Measurements from ENCODE around the gene DNAH1. TPM values are rescaled to one million over a fixed set of nuclear protein-coding genes. Genes with fewer than 3 reads are reported as not detected.

DNAH1 gene
- polyA plus RNA-seq (0.33 to 1.1 TPM (median 0.70 TPM) in 3 replicates), polyA minus RNA-seq (1.5 to 6.2 TPM (median 3.7 TPM) in 3 replicates)
- 0.59 TPM for polyA plus RNA-seq (2011; ENCODE audit: low read depth)
- 0.44 and 0.47 TPM in 2 replicates for polyA plus RNA-seq (2011; cell fraction: cytosol; rRNA removed)
- 5.2 and 8.3 TPM in 2 replicates for polyA plus RNA-seq (2011; cell fraction: nucleus; rRNA removed)
- 0.38 and 1.1 TPM in 2 replicates for polyA plus RNA-seq (2012; ENCODE audit: low replicate concordance)
- 0.58 TPM for polyA minus RNA-seq (2011; cell fraction: cytosol; rRNA and poly(A)+ RNA removed)
- 2.4 and 4.2 TPM in 2 replicates for polyA minus RNA-seq (2011; cell fraction: nucleus; rRNA and poly(A)+ RNA removed)

DNA sequence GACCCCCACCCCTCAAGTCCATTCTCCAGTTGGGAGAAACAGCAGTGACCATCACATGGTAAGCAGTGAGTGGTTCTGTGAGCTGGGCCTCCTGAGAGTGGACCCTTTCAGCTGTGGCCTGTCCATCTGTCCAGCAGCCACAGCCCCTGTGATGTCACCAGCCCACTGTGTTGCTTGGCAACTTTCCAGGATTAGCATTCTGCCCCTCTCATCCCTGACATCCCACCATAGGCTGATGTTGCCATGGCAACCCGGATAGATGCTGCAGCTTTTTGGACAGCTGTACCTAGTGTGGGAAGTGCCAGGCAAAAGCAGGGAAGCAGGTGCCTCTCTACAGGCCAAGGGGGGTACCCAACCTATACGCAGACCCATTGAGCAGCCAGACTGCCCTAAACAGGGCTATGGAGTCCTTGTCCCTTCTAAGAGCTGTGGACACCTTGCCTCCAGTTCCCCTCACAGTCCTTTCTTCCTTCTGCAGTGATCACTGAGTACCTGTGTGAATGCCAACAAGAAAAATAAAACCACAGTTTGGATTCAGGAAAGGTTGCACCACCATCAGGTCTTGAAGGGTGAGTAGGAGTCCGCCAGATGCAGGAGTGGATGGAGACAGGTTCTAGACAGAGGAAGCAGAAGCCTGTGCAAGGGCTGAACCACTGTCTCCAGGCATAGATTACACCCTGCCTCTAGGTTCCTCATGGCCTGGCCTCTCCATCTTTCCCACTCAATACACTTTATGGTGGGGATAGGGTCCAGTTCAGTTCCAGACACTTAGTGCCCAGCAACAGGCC lies at the start of gene DNAH1:
Gene DNAH1 (plus strand): TSS at position 343 of the 788 bp plus-strand sequence. CDS start 6,124 bp downstream, outside the sequence.
- H3K9me1 ChIP-seq (ENCODE audit: control insufficient read depth, extremely low read depth, insufficient read depth, low read length): peaks cover 2% of the 10 kb centered on the region

DNA sequence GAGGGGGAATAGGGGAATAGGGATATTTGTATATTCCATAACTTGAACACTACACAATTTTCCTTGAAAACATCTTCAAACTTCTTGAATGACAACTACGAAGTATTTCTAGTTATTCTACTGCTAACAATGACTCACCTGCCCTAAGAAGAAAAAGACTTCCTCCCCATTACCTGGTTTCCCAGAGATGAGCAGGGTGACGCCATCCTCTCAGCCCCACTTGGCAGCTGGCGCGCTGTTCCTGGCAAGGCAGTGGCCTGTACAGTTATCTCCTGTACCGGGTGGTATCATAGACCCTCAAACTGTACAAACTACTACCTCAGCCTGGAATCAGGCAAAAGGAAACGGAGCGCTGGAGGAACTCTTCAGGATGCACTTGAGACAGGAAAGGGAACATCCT lies 48.1 kb upstream of the DNAH1 start:
- DNase-seq (ENCODE audit: low read depth, low spot score) (no peak), FAIRE-seq (no peak)
- TF ChIP-seq, protein P1, sequence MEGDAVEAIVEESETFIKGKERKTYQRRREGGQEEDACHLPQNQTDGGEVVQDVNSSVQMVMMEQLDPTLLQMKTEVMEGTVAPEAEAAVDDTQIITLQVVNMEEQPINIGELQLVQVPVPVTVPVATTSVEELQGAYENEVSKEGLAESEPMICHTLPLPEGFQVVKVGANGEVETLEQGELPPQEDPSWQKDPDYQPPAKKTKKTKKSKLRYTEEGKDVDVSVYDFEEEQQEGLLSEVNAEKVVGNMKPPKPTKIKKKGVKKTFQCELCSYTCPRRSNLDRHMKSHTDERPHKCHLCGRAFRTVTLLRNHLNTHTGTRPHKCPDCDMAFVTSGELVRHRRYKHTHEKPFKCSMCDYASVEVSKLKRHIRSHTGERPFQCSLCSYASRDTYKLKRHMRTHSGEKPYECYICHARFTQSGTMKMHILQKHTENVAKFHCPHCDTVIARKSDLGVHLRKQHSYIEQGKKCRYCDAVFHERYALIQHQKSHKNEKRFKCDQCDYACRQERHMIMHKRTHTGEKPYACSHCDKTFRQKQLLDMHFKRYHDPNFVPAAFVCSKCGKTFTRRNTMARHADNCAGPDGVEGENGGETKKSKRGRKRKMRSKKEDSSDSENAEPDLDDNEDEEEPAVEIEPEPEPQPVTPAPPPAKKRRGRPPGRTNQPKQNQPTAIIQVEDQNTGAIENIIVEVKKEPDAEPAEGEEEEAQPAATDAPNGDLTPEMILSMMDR (optimal IDR thresholded peaks at IDR 0.05 in 1 of 3, IDR thresholded peaks at IDR 0.05 in 1 of 3, conservative IDR thresholded peaks at IDR 0.05 in 1 of 3; ENCODE audit: extremely low read depth in 1 of 3, insufficient read depth in 2 of 3, low read length in 3 of 3): no peak
- TF ChIP-seq EZH2 (IDR thresholded peaks at IDR 0.05; ENCODE audit: low read length): no peak
- no peak overlapping the region for H3K27ac ChIP-seq (ENCODE audit: control insufficient read depth, insufficient read depth, low read length)
- H4K20me1 ChIP-seq (ENCODE audit: control insufficient read depth, extremely low read depth, insufficient read depth, low read length): peaks cover 12% of the 10 kb centered on the region
- no peaks in the 10 kb centered on the region for H3K9me1 ChIP-seq (ENCODE audit: control insufficient read depth, extremely low read depth, insufficient read depth, low read length)
- no peak overlapping the region for H3K4me2 ChIP-seq (ENCODE audit: control insufficient read depth, extremely low read depth, insufficient read depth, low read depth, low read length)
- H3K4me3 ChIP-seq (ENCODE audit: control insufficient read depth in 2 of 3, extremely low read depth in 1 of 3, insufficient read depth in 2 of 3, low read depth in 1 of 3, low read length in 3 of 3): no peak overlapping the region
- H3K4me1 ChIP-seq (ENCODE audit: control insufficient read depth, extremely low read depth, insufficient read depth, low read length): peaks cover 7% of the 10 kb centered on the region
- H3K9me3 ChIP-seq (ENCODE audit: control insufficient read depth, low read depth, low read length): no peaks in the 10 kb centered on the region
- peaks cover 82% of the 10 kb centered on the region for H3K79me2 ChIP-seq (ENCODE audit: control insufficient read depth, insufficient read depth, low read length)
- dilution Hi-C loops (cut with MboI; ENCODE audit: extremely low pct_ligation_motif_present, low sequenced_read_pairs): no loop called here
- no peaks in the 10 kb centered on the region for H3K27me3 ChIP-seq (ENCODE audit: control insufficient read depth, extremely low read depth, insufficient read depth, low read length)
- peaks cover 14 to 34% of the 10 kb centered on the region in 2 experiments for H3K36me3 ChIP-seq (ENCODE audit: control insufficient read depth in 2 of 2, extremely low read depth in 1 of 2, insufficient read depth in 2 of 2, low read length in 2 of 2)
- no peak overlapping the region for H3K9ac ChIP-seq (ENCODE audit: control insufficient read depth, extremely low read depth, insufficient read depth, low read length)
- no peak overlapping the region for H2AFZ ChIP-seq (ENCODE audit: control insufficient read depth, low read length)

More for the DNA sequence above, at the start of gene DNAH1:
- no peaks in the 10 kb centered on the region for H3K9me3 ChIP-seq (ENCODE audit: control insufficient read depth, low read depth, low read length)
- peaks cover 8% of the 10 kb centered on the region for H3K27me3 ChIP-seq (ENCODE audit: control insufficient read depth, extremely low read depth, insufficient read depth, low read length)
- DNase-seq (ENCODE audit: low read depth, low spot score) (no peak), FAIRE-seq (no peak)
- H3K27ac ChIP-seq (ENCODE audit: control insufficient read depth, insufficient read depth, low read length): no peak within 1 kb of the TSS
- no peak within 1 kb of the TSS for H3K9ac ChIP-seq (ENCODE audit: control insufficient read depth, extremely low read depth, insufficient read depth, low read length)
- no peak within 1 kb of the TSS for H3K4me2 ChIP-seq (ENCODE audit: control insufficient read depth, extremely low read depth, insufficient read depth, low read depth, low read length)
- H4K20me1 ChIP-seq (ENCODE audit: control insufficient read depth, extremely low read depth, insufficient read depth, low read length): peaks cover 2% of the 10 kb centered on the region
- peaks cover 5% of the 10 kb centered on the region for H3K4me1 ChIP-seq (ENCODE audit: control insufficient read depth, extremely low read depth, insufficient read depth, low read length)
- H3K79me2 ChIP-seq (ENCODE audit: control insufficient read depth, insufficient read depth, low read length): no peaks in the 10 kb centered on the region
- H2AFZ ChIP-seq (ENCODE audit: control insufficient read depth, low read length): no peak within 1 kb of the TSS
- no peaks in the 10 kb centered on the region for H3K36me3 ChIP-seq (ENCODE audit: control insufficient read depth in 2 of 2, extremely low read depth in 1 of 2, insufficient read depth in 2 of 2, low read length in 2 of 2)
- H3K4me3 ChIP-seq (ENCODE audit: control insufficient read depth in 2 of 3, extremely low read depth in 1 of 3, insufficient read depth in 2 of 3, low read depth in 1 of 3, low read length in 3 of 3): no peak within 1 kb of the TSS
- dilution Hi-C loops (cut with MboI; ENCODE audit: extremely low pct_ligation_motif_present, low sequenced_read_pairs): no loop called here
- no peak for TF ChIP-seq EZH2 (IDR thresholded peaks at IDR 0.05; ENCODE audit: low read length)
- TF ChIP-seq, protein P1 (optimal IDR thresholded peaks at IDR 0.05 in 1 of 3, IDR thresholded peaks at IDR 0.05 in 1 of 3, conservative IDR thresholded peaks at IDR 0.05 in 1 of 3; ENCODE audit: extremely low read depth in 1 of 3, insufficient read depth in 2 of 3, low read length in 3 of 3): no peak

All from keratinocyte (primary cell).